WI38 (cell line): ENCODE results near the gene TMCC1.
"Not testable (repeated sequence)": the region's sequence is repeated elsewhere in the genome, so short reads cannot be mapped to it uniquely, and the experiment has no call there.

Experiments
- H3K4me3 ChIP-seq: 2 replicates; pipeline ENCODE4 v1.5.1; 2011; ENCODE audit warnings: low read depth, mild to moderate bottlenecking, control low read depth, low read length
- CTCF ChIP-seq: IDR thresholded peaks from 2 replicates; pipeline ENCODE4 v1.5.1; 2012; ENCODE audit warnings: low read depth, mild to moderate bottlenecking, control low read depth, low read length

The TMCC1 gene

GRCh38 chr3:129867506-129868124 is 25.9 kb downstream of the TMCC1 start:
- H3K4me3 ChIP-seq = no peak overlapping the region
- TF ChIP-seq CTCF = no peak

GRCh38 chr3:129865806-129866205 is 27.7 kb downstream of the TMCC1 start:
- no peak overlapping the region for H3K4me3 ChIP-seq
- TF ChIP-seq CTCF = no peak

GRCh38 chr3:129864519-129864918 is 29.0 kb downstream of the TMCC1 start:
- H3K4me3 ChIP-seq = no peak overlapping the region
- TF ChIP-seq CTCF = no peak

- no peak overlapping the region for H3K4me3 ChIP-seq
- TF ChIP-seq CTCF = no peak
Observed at GRCh38 chr3:129859272-129859671, 34.2 kb downstream of the TMCC1 start.

GRCh38 chr3:129857899-129858298 is 35.6 kb downstream of the TMCC1 start:
- no peak overlapping the region for H3K4me3 ChIP-seq
- no peak for TF ChIP-seq CTCF

- H3K4me3 ChIP-seq = not testable (repeated sequence)
Observed at GRCh38 chr3:129856790-129857189, 36.7 kb downstream of the TMCC1 start.

- no peak overlapping the region for H3K4me3 ChIP-seq
- TF ChIP-seq CTCF = no peak
Observed at GRCh38 chr3:129855832-129856419, 37.6 kb downstream of the TMCC1 start.
